ENCODE measurements around the gene ZNF496.

GRCh38 chr1:247294282-247294681 is 37.4 kb downstream of the ZNF496 start:
- TF ChIP-seq ZBTB7A (IDR thresholded peaks at IDR 0.05; ENCODE audit: low read depth) = no peak
- TF ChIP-seq YY1 (IDR thresholded peaks at IDR 0.05; ENCODE audit: low read depth) = no peak
- no peak for TF ChIP-seq CREB1 (IDR thresholded peaks at IDR 0.05; ENCODE audit: low read depth)
- TF ChIP-seq TCF12 (IDR thresholded peaks at IDR 0.05; ENCODE audit: low read depth) = no peak
- TF ChIP-seq REST (IDR thresholded peaks at IDR 0.05; ENCODE audit: low read depth) = no peak
- TF ChIP-seq EGR1 (IDR thresholded peaks at IDR 0.05) = no peak
- no peak for TF ChIP-seq RAD21 (IDR thresholded peaks at IDR 0.05; ENCODE audit: low read depth)
- no peak for TF ChIP-seq USF1 (IDR thresholded peaks at IDR 0.05)
- TF ChIP-seq EP300 (IDR thresholded peaks at IDR 0.05; ENCODE audit: borderline replicate concordance) = no peak
- no peak for TF ChIP-seq TEAD4 (IDR thresholded peaks at IDR 0.05)
- no peak for TF ChIP-seq FOXM1 (IDR thresholded peaks at IDR 0.05; ENCODE audit: borderline replicate concordance, low read depth)
- TF ChIP-seq MAX (IDR thresholded peaks at IDR 0.05) = no peak
- TF ChIP-seq CEBPB (IDR thresholded peaks at IDR 0.05) = no peak

Measured in Ishikawa (cell line).